Suprapubic skin (tissue), 4 donors: ENCODE data around the gene ME2. TPM values are rescaled to one million over a fixed set of nuclear protein-coding genes. Genes with fewer than 3 reads are reported as not detected.

ENCODE experiments used
- DNase-seq, 2 donors: peaks; one replicate each; pipeline ENCODE4 v3.0.0-alpha.2; 2019; ENCODE audit warnings: low spot score in 2 of 2
- H3K27ac ChIP-seq: fragments of 200-600 bp; sonication (generic); one replicate; pipeline ENCODE4 v1.5.1; 2019
- H3K27me3 ChIP-seq: fragments of 200-600 bp; sonication (generic); one replicate; pipeline ENCODE4 v1.5.1; 2019
- H3K36me3 ChIP-seq: fragments of 200-600 bp; sonication (generic); one replicate; pipeline ENCODE4 v1.5.1; 2019
- H3K4me1 ChIP-seq: fragments of 200-600 bp; sonication (generic); one replicate; pipeline ENCODE4 v1.5.1; 2019
- H3K4me3 ChIP-seq: fragments of 200-600 bp; sonication (generic); one replicate; pipeline ENCODE4 v1.5.1; 2019; ENCODE audit warnings: mild to moderate bottlenecking
- H3K9me3 ChIP-seq: fragments of 200-600 bp; sonication (generic); one replicate; pipeline ENCODE4 v1.5.1; 2019
- CTCF ChIP-seq, 2 donors: fragments of 200-600 bp in 1 of 2; fragments of 450-650 bp in 1 of 2; sonication (generic) in 1 of 2; IDR thresholded peaks; one replicate each; pipeline ENCODE4 v1.5.1; 2016 to 2019; ENCODE audit warnings: antibody characterized with exemption in 2 of 2, mild to moderate bottlenecking in 1 of 2, moderate library complexity in 1 of 2
- EP300 ChIP-seq: sonication (generic); formaldehyde crosslinking; IDR thresholded peaks from one replicate; pipeline ENCODE4 v1.6.1; 2017; ENCODE audit warnings: antibody characterized with exemption
- POLR2A ChIP-seq, 2 donors: fragments of 450-650 bp; IDR thresholded peaks; one replicate each; pipeline ENCODE4 v1.6.1; 2017; ENCODE audit warnings: antibody characterized with exemption in 2 of 2, mild to moderate bottlenecking in 2 of 2, moderate library complexity in 2 of 2
- POLR2AphosphoS5 ChIP-seq, 3 donors: sonication (generic); formaldehyde crosslinking; IDR thresholded peaks; one replicate each; pipeline ENCODE4 v1.6.1; 2017; ENCODE audit warnings: antibody characterized with exemption in 3 of 3
- WGBS: methylation state at CpG from one replicate; pipeline ENCODE4 v1.1.5; 2018; 5-methylcytosine and 5-hydroxymethylcytosine counted together
- total RNA-seq, 4 donors: library from RNA; depleted of rRNA; stranded (reverse); fragments of >200 nt; gene quantifications; one replicate each; pipeline ENCODE4 v1.1.0, GENCODE V29; 2016

Gene ME2
- total RNA-seq, 4 donors from 2014 or later: 18.7 to 29.3 (median 25.4) TPM

- no peak overlapping the region for H3K4me3 ChIP-seq
- no peaks in the 10 kb centered on the region for H3K9me3 ChIP-seq
- H3K4me1 ChIP-seq: no peaks in the 10 kb centered on the region
- no peak for TF ChIP-seq EP300
- TF ChIP-seq POLR2AphosphoS5 (IDR thresholded peaks at IDR 0.05): no peak
- no peak for TF ChIP-seq POLR2A (IDR thresholded peaks at IDR 0.05)
- TF ChIP-seq CTCF (IDR thresholded peaks at IDR 0.05): no peak
- WGBS: 52% methylated on average over 4 of the region's 4 CpGs
- DNase-seq: no peak
- no peaks in the 10 kb centered on the region for H3K27me3 ChIP-seq
- no peak overlapping the region for H3K27ac ChIP-seq
- H3K36me3 ChIP-seq: no peaks in the 10 kb centered on the region
Measured at GRCh38 chr18:50863840-50864375, 15.0 kb upstream of the ME2 start.

GRCh38 chr18:50866765-50867164, 12.2 kb upstream of the ME2 start:
- no peak for DNase-seq
- Histone ChIP-seq H3K9me3 (no peaks in the 10 kb centered on the region), H3K4me3 (no peak overlapping the region), H3K27ac (no peak overlapping the region), H3K4me1 (peaks cover 10% of the 10 kb centered on the region), H3K36me3 (no peaks in the 10 kb centered on the region), H3K27me3 (no peaks in the 10 kb centered on the region)
- TF ChIP-seq POLR2AphosphoS5 (IDR thresholded peaks at IDR 0.05) (no peak), EP300 (no peak), CTCF (IDR thresholded peaks at IDR 0.05) (no peak), POLR2A (IDR thresholded peaks at IDR 0.05) (no peak)

DNA sequence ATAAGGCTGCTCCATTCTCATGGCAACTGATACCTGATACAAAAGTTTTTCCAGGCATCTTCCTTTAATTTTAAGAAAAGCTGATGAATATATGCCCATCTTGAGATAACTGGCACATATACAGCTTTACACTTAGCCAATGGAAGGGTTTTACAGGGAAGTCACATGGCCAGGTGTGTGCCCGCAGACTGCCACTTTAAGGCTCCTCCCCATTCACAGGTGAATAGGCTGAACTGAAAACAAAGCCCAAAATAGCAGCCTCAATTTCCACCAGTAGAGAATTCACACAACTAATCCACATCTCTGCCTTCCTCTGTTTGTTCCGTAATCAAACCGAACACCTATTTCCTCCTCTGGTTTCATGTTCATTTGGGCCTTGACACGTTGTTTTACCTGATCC, 9.8 kb upstream of the ME2 start:
- no peaks in the 10 kb centered on the region for H3K36me3 ChIP-seq
- TF ChIP-seq POLR2A (IDR thresholded peaks at IDR 0.05) (no peak), POLR2AphosphoS5 (IDR thresholded peaks at IDR 0.05) (no peak), CTCF (IDR thresholded peaks at IDR 0.05) (no peak), EP300 (no peak)
- H3K4me1 ChIP-seq: peaks cover 10% of the 10 kb centered on the region
- 74% methylated on average over 4 of the region's 4 CpGs for WGBS
- no peak overlapping the region for H3K27ac ChIP-seq
- no peaks in the 10 kb centered on the region for H3K27me3 ChIP-seq
- DNase-seq: no peak
- H3K9me3 ChIP-seq: no peaks in the 10 kb centered on the region
- no peak overlapping the region for H3K4me3 ChIP-seq

GRCh38 chr18:50870138-50870845, 8.6 kb upstream of the ME2 start:
- Histone ChIP-seq H3K27ac (no peak overlapping the region), H3K9me3 (no peaks in the 10 kb centered on the region), H3K27me3 (no peaks in the 10 kb centered on the region), H3K36me3 (no peaks in the 10 kb centered on the region), H3K4me1 (peaks cover 10% of the 10 kb centered on the region), H3K4me3 (no peak overlapping the region)
- no peak for TF ChIP-seq CTCF (IDR thresholded peaks at IDR 0.05)
- TF ChIP-seq POLR2AphosphoS5 (IDR thresholded peaks at IDR 0.05): no peak
- TF ChIP-seq EP300: no peak
- no peak for TF ChIP-seq POLR2A (IDR thresholded peaks at IDR 0.05)
- no peak for DNase-seq
- 58% methylated on average over 7 of the region's 7 CpGs for WGBS

DNA sequence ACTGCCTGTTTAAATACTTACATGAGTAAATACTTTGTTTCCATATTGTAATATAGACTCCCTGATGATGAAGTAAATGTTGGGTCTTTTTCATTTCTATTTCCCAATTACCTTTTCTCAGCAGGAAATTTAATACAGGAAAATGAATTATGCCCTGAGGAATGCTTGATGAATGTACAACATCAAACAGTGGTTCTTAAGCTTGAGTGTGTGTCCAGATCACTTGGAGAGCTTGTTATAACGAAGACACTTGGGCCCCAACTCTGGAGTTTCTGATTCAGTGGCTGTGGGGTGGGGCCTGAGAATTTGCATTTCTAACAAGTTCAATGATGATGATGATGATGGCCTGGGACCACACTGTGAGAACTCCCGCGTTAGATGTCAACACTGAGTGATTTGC, 7.1 kb upstream of the ME2 start:
- H3K36me3 ChIP-seq: no peaks in the 10 kb centered on the region
- no peak for TF ChIP-seq POLR2AphosphoS5 (IDR thresholded peaks at IDR 0.05)
- TF ChIP-seq CTCF (IDR thresholded peaks at IDR 0.05): no peak
- TF ChIP-seq EP300: no peak
- no peak for TF ChIP-seq POLR2A (IDR thresholded peaks at IDR 0.05)
- WGBS: 71% methylated on average over 3 of the region's 3 CpGs
- H3K27me3 ChIP-seq: no peaks in the 10 kb centered on the region
- H3K27ac ChIP-seq: no peak overlapping the region
- H3K4me3 ChIP-seq: no peak overlapping the region
- no peaks in the 10 kb centered on the region for H3K9me3 ChIP-seq
- DNase-seq: no peak
- H3K4me1 ChIP-seq: peaks cover 10% of the 10 kb centered on the region
